WTC11 (cell line): Measurements from ENCODE around the gene TMEM30B.

Source experiments
- MYBL2 ChIP-seq: sonication (generic); formaldehyde crosslinking; IDR thresholded peaks from 2 replicates; pipeline ENCODE4 v1.8.1; 2023; ENCODE audit warnings: mild to moderate bottlenecking, moderate library complexity, missing genetic modification reagents
- TF ChIP-seq, protein P1 (sequence below): fragments of 200-600 bp; IDR thresholded peaks from 2 replicates; pipeline ENCODE4 v1.8.0; 2022; ENCODE audit warnings: antibody characterized with exemption

GRCh38 chr14:61246721-61247120, 34.4 kb downstream of the TMEM30B start:
- TF ChIP-seq, protein P1, sequence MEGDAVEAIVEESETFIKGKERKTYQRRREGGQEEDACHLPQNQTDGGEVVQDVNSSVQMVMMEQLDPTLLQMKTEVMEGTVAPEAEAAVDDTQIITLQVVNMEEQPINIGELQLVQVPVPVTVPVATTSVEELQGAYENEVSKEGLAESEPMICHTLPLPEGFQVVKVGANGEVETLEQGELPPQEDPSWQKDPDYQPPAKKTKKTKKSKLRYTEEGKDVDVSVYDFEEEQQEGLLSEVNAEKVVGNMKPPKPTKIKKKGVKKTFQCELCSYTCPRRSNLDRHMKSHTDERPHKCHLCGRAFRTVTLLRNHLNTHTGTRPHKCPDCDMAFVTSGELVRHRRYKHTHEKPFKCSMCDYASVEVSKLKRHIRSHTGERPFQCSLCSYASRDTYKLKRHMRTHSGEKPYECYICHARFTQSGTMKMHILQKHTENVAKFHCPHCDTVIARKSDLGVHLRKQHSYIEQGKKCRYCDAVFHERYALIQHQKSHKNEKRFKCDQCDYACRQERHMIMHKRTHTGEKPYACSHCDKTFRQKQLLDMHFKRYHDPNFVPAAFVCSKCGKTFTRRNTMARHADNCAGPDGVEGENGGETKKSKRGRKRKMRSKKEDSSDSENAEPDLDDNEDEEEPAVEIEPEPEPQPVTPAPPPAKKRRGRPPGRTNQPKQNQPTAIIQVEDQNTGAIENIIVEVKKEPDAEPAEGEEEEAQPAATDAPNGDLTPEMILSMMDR: no peak
- TF ChIP-seq MYBL2 (CRISPR knock-in tag): no peak
